GM12891 (cell line): ENCODE measurements around the gene ZNF737.

ENCODE experiments used
- DNase-seq: peaks from one replicate; pipeline ENCODE4 v3.0.0; 2011; ENCODE audit warnings: low spot score; ENCODE audit not compliant: insufficient read length
- FAIRE-seq: peaks from 2 replicates; lab custom pipeline; 2011; peaks lifted over from hg19 to GRCh38; lab: Jason Lieb, UNC
- PAX5 ChIP-seq: IDR thresholded peaks from 2 replicates; pipeline ENCODE4 v1.6.1; 2011; ENCODE audit warnings: low read length, moderate library complexity, mild to moderate bottlenecking; ENCODE audit not compliant: insufficient read depth, severe bottlenecking
- POLR2A ChIP-seq: IDR thresholded peaks from 2 replicates; pipeline ENCODE4 v1.6.1; 2011; ENCODE audit warnings: low read depth, low read length, control low read depth
- POLR2AphosphoS5 ChIP-seq: IDR thresholded peaks from 2 replicates; pipeline ENCODE4 v1.6.1; 2011; ENCODE audit warnings: low read depth, low read length, control low read depth
- POU2F2 ChIP-seq: IDR thresholded peaks from 2 replicates; pipeline ENCODE4 v1.6.1; 2011; ENCODE audit warnings: low read depth, mild to moderate bottlenecking, control low read depth, low read length, moderate library complexity
- SPI1 ChIP-seq: IDR thresholded peaks from 2 replicates; pipeline ENCODE4 v1.6.1; 2011; ENCODE audit warnings: low read depth, low read length, control low read depth
- TAF1 ChIP-seq: IDR thresholded peaks from 2 replicates; pipeline ENCODE4 v1.6.1; 2011; ENCODE audit warnings: low read depth, low read length, control low read depth

Gene ZNF737

DNA sequence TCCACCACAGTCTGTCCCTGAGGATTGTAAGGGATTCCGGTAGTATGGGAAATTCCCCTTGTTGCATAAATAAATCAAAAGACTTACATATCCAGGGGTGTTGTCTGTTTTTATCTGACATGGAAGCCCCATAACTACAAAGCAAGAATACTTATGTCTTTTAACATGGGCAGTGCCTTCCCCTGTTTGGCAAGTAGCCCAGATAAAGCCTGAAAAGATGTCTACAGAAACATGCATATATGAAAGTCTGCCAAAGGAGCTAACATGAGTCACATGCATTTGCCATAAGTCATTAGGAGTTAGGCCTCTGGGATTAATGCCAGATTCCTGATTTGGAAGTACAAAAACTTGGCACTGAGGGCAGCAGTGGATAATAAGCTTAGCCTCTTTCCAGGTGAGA lies 62.1 kb downstream of the ZNF737 start:
- FAIRE-seq = no peak
- TF ChIP-seq SPI1 (no peak), PAX5 (no peak), POU2F2 (no peak), TAF1 (no peak), POLR2AphosphoS5 (no peak), POLR2A (no peak)
- no peak for DNase-seq
